Cardiac septum (tissue), 1 donor: ENCODE data around the gene SIGLEC14. TPM values are rescaled to one million over a fixed set of nuclear protein-coding genes. Genes with fewer than 3 reads are reported as not detected.

Experiments used
- DNase-seq: peaks from one replicate; pipeline ENCODE4 v3.0.0-alpha.2; 2020; ENCODE audit warnings: low spot score
- intact Hi-C: fragments of 100-400 bp; cut with DNase I; formaldehyde crosslinking; loops from one replicate; pipeline ENCODE4 v1.14.0; 2022
- microRNA-seq: library from miRNA; unstranded; fragments of <30 nt; microRNA quantifications from one replicate; pipeline ENCODE4 v1.2.0, GENCODE V29; 2020
- total RNA-seq: library from RNA; stranded (reverse); fragmentation: NEBNext Ultra II Directional; extraction: Animal tissue kit (Norgen Biotek cat#: 25700); gene quantifications from one replicate; pipeline ENCODE4 v1.2.1, GENCODE V29; 2021
- donor health status: DM: no; HTN: no; CAD: no.

SIGLEC14 gene
- total RNA-seq, 1 donor from 2014 or later = 1.2 TPM

- intact Hi-C loops = loop anchor here (10.0 kb wide), 1 partner anchor 489 kb away; the partner anchor contains the start of gene CTU1
These were observed 53.3 kb downstream of the SIGLEC14 start for GRCh38 chr19:51593138-51593890.

More at GRCh38 chr19:51593138-51593890, 53.3 kb downstream of the SIGLEC14 start:
- no peak for DNase-seq

Small RNA genes within 50 kb of the gene (microRNA-seq; reads per million reads assigned to microRNA genes)
- gene MIR125A = 4,831 reads per million, percentile 92 among the genes with 10 or more reads in this experiment
- gene MIR99B = 7,651 reads per million, percentile 95 among the genes with 10 or more reads in this experiment
- 7,991 reads per million, percentile 95 among the genes with 10 or more reads in this experiment for gene MIRLET7E

Other genes starting within 250 kb of the SIGLEC14 start
- gene SIGLEC10, start 229.2 kb downstream of the SIGLEC14 start, total RNA-seq = 0.30 TPM
- not detected for gene SIGLEC8, start 188.4 kb downstream of the SIGLEC14 start, total RNA-seq
- not detected for gene CEACAM18, start 168.3 kb downstream of the SIGLEC14 start, total RNA-seq
- gene SIGLEC12, start 145.0 kb downstream of the SIGLEC14 start, total RNA-seq = not detected
- gene SIGLEC6, start 115.2 kb downstream of the SIGLEC14 start, total RNA-seq = 0.22 TPM
- 7.8 TPM for gene ZNF175, start 75.5 kb downstream of the SIGLEC14 start, total RNA-seq
- 0.94 TPM for gene SIGLEC5, start 16.4 kb downstream of the SIGLEC14 start, total RNA-seq
- 14.7 TPM for gene SPACA6, start 46.5 kb upstream of the SIGLEC14 start, total RNA-seq
- 0.54 TPM for gene HAS1, start 77.2 kb upstream of the SIGLEC14 start, total RNA-seq
- 5.4 TPM for gene FPR1, start 105.1 kb upstream of the SIGLEC14 start, total RNA-seq
- gene FPR2, start 114.4 kb upstream of the SIGLEC14 start, total RNA-seq = 1.4 TPM
- 3.2 TPM for gene FPR3, start 148.3 kb upstream of the SIGLEC14 start, total RNA-seq
- gene ZNF577, start 241.1 kb upstream of the SIGLEC14 start, total RNA-seq = 9.4 TPM